Activated CD4-positive, alpha-beta T cell treated with anti-CD3 and anti-CD28 coated beads, Interleukin-2, amount 50 U/mL, for 16 hours (primary cell): Measurements from ENCODE around the gene GAB4.

Source experiments
- DNase-seq: peaks from one replicate; pipeline ENCODE4 v3.0.0-alpha.2; 2020

GAB4 gene

DNA sequence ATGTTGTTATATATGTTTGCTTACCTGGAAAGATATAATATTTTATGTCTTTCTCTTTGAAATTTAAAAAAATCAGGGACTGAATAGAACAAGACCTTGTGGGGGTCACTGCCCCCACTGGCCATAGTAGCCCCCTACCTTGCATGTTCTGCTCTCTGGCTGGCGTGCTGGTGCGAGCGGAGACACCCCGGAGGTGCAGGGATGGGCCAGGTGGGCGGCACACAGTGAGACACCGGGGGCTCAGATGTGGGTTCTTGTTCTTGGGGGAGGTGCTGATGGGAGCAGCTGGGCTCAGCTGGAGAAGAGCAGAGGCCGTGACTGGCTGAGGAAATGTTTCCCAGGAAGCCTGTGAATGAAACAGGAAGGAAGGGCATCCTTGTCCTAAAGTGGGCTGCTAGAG lies 20.2 kb downstream of the GAB4 start:
- no peak for DNase-seq

DNA sequence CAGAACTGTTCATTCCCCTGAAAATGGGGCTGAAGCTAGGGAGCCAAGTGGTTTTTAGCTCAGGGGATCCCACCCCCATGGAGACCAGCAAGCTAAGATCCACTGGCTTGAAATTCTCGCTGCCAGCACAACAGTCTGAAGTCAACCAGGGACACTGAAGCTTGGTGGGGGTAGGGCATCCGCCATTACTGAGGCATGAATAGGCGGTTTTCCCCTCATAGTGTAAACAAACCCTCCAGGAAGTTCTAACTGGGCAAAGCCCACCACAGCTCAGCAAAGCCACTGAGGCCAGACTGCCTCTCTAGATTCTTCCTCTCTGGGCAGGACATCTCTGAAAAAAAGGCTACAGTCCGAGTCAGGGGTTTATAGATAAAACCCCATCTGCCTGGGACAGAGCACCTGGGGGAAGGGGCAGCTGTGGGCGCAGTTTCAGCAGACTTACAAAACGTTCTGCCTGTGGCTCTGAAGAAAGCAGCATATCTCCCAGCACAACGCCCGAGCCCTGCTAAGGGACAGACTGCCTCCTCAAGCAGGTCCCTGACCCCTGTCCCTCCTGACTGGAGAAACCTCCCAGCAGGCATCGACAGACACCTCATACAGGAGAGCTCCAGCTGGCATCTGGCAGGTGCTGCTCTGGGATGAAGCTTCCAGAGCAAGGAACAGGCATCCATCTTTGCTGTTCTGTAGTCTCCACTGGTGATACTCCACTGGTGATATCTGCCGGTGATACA lies 32.7 kb downstream of the GAB4 start:
- DNase-seq, result no peak

DNA sequence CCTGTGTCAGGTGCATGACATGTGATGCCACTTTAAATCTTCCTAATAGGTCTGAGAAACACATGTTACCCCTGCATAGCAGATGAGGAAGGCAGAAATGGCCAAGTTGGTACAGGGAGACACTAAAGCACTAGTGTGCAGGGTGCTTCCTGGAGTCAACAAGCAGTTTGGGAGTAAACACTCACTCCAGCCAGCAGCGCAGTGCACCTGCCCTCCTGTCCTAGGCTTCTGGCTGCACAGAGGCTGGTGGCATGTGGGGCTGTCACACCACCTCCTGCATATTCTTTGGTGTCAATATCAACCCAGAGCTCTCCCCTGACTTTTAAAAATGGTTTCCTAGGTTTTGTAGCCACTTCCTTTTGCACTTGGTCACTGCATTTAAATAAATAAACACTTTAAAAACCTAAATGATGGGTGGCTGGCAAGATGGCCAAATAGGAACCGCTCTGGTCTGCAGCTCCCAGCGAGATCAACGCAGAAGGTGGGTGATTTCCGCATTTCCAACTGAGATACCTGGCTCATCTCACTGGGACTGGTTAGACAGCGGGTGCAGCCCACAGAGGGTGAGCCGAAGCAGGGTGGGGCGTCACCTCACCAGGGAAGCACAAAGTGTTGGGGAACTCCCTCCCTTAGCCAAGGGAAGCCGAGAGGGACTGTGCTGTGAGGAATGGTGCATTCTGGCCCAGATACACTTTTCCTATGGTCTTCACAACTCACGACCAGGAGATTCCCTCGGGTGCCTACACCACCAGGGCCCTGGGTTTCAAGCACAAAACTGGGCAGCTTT lies 33.5 kb downstream of the GAB4 start:
- no peak for DNase-seq

- DNase-seq, result no peak
These were observed 34.3 kb downstream of the GAB4 start for GRCh38 chr22:16973591-16974297.

DNA sequence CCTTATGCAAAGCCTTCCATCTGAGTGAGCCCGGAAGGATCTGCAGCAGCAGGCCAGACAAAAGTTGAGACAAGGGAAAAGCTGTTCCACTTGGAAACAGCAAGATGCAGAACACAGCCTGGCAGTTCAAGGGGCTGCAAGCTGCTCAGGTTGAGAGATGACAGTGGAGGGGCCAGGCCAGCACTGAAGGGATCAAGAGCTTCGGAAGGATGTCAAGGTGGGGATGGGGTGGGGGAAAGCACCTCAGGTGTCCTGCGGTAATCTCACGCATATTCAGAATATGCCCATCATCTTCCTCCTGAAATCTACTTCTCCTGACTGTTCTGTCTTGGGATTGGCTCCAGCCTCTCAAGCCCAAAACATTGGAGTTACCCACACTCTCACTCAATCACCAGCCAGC lies 35.7 kb downstream of the GAB4 start:
- DNase-seq, result no peak

GRCh38 chr22:16970446-16970845 lies 37.6 kb downstream of the GAB4 start:
- DNase-seq, result peak; percentile 6

- DNase-seq, result no peak
These were observed 38.3 kb downstream of the GAB4 start for GRCh38 chr22:16969508-16970327.

GRCh38 chr22:16968218-16968595 lies 39.8 kb downstream of the GAB4 start:
- DNase-seq, result no peak

DNA sequence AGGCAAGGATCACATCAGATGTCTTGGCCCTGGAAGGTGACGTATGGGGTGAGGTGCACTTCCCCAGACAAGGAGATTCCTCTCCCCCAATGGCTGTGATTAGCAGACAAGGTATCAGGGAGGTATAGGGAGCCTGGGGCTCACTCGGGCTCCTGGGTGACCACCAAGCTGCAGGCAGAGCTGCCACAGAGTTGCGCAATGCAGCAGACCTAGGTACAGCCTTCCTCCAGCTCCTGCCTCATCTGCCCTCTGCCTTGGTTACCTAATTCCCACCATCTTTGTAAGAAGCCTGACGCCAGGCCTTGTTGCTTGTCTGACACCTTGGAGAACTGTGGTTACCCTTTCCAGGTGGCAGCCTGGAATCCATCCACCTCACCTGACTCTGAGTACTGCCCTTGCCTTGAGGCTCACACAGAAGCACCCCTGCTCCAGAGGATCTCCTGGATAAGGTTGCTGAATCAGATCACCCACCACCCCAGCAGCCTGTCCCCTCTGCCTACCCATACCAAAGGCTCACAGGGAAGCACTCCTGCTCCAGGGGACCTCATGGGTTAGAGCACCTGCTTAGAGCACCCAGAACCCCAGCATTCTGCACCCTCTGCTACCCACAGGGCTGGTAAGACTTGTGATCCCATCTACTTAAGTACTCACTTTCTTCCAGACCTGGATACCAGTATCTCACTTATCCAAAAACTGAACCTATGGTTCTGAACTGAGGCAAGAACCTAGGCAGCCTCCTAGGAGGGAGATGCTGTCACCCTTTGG lies 40.4 kb downstream of the GAB4 start:
- DNase-seq, result no peak

DNA sequence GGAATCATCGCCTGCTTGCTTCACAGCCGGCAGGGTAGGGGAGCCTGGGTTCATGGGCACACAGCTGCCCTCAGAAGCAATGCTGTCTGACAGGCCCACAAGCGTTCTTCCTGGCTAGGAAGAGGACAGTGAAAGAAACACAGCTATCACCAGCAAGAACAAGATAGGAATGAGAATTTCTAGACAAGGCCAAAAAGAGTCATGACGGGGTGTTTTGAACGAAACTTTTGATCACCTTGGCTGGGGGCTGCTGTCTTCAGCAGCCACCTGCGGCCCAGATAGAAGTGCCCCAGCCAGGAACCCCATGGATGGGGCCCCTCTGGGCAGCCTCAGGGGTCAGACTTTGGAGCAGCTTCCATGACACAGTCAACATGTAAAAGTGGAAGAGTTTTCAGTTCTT lies 41.8 kb downstream of the GAB4 start:
- DNase-seq, result no peak

- DNase-seq, result no peak
These were observed 42.5 kb downstream of the GAB4 start for GRCh38 chr22:16965560-16965959.

DNA sequence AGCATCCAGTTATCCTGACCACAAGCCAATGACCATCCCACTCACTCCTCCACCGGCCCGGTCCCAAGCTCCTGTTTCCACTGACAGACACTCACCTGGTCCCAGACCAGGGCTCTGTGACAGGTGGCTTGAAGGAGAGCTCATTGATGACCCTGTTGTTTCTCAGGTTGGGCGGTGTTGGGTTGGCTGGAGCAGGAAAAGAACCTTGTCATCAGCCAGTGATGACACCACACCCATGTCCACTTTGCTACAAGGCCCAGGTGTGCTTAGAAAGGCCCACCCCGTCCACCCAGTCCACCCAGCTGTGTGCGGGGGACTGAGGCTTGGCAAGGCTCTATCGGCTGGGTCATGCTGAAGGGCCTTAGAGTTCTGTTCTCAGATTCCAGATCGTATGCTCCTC lies 42.9 kb downstream of the GAB4 start:
- DNase-seq, result no peak

DNA sequence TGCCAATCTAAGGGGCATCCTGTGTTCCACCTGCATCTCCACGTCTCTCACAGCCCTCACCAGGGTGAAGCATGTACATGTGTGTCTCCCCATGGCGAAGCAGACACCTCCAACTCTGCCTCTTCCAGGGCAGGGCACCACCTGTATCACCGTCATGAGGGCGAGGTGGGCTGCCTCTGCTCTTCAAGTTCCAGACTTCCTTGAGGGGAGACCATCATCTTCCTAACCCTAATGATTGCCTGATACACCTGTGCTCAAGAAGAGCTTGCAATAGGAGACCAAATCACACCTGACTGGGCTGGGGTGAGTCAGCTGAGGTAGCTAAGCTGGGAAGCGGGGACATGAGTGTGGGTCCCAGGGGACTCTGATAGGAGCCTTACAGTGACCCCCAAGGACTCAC lies 43.7 kb downstream of the GAB4 start:
- DNase-seq, result no peak

DNA sequence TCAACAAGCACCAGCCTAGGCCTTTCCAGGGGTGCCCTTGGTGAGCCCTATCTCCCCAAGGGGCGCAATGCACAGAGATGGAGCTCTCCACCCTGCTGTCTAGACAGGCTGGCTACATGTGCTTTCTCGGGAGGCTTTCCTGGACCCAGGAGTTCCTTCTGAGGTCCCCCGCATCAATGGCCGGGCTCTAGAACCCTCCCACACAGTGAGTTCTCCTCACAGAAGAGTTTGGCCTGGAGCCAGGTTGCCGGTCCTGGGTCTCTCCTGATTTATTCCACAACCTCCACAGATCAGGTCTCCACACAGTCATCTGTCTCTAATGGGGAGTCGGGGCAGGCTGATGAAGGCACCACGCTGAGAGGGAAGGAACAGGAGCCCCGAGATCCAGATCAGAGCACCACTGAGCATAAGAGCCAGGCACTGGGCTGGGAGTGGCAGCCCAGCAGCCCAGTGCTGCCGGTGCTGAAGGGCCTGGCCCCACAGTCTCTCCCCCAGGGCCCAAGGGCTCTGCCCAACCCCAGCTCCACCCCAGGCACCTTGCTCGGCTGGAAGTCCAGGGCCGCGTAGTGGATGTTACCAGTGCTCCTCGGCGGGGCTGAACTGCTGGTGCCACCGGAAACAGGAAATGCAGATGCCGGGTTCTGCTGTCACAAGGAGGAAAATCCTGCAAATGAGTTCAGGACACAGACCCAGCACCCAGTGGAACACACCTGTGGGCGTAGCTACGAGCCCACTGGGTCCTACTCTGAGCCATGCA lies 44.7 kb downstream of the GAB4 start:
- DNase-seq, result no peak

GRCh38 chr22:16962501-16962900 lies 45.5 kb downstream of the GAB4 start:
- DNase-seq, result no peak

DNA sequence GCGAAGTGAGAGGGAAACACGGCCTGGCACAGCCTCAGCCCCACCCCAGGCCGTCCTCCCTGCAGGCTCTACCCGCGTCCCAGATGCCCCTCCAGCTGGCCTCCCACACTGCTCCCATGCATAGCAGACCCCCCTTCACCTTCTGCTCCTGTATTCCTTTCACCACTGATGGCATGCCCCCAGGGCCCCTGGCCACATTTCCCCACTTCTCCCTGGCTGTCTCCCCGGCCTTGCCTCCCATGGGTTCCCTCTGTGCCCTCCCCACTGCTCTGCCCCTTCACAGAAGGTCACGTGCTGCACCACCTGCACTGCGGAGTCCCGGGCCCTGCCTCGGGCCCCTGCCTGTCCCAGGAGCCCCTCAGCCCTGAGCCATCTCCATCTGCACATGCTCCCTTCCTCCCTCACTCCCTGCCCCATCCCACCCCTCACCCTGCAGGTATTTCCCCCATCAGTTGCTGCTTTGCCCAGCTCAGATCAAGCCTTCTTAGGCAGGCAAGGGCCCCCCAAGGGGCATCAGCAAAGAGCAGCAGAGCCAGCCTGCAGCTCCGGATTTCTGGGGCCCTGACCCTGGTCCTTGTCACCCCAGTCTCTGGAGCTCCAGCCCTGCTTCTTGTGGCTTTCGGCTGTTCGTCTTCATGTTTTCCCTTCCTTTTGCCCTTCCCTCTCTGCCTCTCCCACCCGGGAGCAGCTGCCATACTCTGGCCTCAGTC lies 46.4 kb downstream of the GAB4 start:
- DNase-seq, result no peak

DNA sequence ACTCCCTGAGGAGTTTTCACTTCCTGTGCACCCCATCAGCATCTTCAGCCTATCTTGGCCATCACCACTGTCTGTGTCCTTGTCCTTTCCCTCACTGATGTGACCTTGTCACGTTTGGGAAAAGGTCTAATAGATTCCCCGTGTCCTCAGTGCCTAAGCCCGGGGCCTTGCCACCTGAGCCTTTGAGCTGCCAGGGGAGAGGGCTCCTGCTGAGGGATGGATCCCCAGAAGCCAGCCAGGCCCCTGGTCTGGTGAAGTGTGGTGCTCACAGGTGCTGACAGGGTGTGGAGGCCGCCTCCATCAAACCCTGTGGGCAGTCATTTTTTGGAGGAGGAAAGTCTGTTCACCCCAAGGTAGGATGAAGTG lies 47.2 kb downstream of the GAB4 start:
- no peak for DNase-seq

- no peak for DNase-seq
These were observed 47.7 kb downstream of the GAB4 start for GRCh38 chr22:16960220-16960883.

DNA sequence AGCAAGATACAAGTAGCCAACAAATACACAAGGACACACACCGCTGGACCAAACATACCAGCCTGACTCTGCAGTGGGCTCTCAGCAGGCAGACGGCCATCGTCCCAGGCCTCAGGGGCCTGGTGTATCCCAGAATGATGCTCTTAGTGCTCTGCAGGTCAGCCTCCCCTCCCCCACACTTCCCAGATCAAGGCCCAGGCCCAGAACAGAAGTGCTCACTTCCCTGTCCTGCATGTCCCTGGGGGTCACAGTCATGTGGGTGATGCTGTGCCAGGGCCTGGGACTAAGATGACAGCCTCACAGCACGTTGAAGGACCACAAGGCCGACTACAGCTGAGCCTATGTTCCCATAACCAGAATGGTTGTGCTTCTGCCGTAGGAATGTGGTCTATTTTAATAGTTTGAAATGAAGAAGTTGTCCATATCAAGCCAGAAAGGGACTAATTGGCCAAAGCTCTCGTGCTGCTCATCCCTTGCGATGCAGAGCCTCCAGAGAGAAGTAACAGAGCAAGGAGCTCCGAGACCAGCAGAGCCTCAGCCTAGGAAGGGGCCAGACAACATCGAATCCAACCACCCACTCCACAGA lies 48.6 kb downstream of the GAB4 start:
- DNase-seq, result no peak

DNA sequence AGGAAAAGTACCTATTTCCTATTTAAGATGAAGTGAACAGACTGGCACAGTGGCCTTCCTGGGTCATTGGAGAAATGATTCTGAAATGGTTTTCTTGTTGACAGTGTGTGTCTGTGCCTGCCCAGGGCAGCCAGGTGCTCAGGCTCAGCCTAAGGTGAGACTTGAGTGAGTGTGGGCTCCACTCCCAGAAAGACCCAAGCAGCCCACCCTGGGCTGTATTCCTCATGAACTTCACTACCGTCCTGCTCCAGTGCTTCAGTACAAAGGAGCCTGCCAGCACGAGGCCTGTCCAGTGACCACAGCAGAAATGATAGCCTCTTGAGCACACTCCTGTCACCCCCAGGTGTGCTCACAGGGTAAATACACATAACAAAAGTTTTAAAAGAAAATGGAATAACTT lies 49.5 kb downstream of the GAB4 start:
- no peak for DNase-seq
